ENCODE results near the gene TKT.
"Not testable (repeated sequence)": the region's sequence is repeated elsewhere in the genome, so short reads cannot be mapped to it uniquely, and the experiment has no call there.

DNA sequence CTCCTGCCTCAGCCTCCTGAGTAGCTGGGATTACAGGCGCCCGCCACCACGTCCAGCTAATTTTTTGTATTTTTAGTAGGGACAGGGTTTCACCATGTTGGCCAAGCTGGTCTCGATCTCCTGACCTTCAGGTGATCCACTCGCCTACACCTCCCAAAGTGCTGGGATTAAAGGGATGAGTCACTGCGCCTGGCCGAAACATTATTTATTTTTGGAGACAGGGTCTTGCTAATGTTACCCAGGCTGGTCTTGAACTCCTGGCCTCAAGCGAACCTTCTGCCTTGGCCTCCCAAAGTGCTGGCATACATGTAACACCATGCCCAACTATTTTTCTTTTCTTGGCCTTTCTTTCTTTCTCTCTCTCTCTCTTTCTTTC, 2.9 kb downstream of the TKT start:
- TF ChIP-seq, protein P1, sequence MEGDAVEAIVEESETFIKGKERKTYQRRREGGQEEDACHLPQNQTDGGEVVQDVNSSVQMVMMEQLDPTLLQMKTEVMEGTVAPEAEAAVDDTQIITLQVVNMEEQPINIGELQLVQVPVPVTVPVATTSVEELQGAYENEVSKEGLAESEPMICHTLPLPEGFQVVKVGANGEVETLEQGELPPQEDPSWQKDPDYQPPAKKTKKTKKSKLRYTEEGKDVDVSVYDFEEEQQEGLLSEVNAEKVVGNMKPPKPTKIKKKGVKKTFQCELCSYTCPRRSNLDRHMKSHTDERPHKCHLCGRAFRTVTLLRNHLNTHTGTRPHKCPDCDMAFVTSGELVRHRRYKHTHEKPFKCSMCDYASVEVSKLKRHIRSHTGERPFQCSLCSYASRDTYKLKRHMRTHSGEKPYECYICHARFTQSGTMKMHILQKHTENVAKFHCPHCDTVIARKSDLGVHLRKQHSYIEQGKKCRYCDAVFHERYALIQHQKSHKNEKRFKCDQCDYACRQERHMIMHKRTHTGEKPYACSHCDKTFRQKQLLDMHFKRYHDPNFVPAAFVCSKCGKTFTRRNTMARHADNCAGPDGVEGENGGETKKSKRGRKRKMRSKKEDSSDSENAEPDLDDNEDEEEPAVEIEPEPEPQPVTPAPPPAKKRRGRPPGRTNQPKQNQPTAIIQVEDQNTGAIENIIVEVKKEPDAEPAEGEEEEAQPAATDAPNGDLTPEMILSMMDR (IDR thresholded peaks at IDR 0.05; ENCODE audit: low read depth, low read length) = not testable (repeated sequence)
- TF ChIP-seq EZH2phosphoT487 (IDR thresholded peaks at IDR 0.05; ENCODE audit: low read depth) = not testable (repeated sequence)

Measured in OCI-LY3 (cell line).